HG03520 (cell line): ENCODE data around the gene KLF14.
"Not testable (repeated sequence)": the region's sequence is repeated elsewhere in the genome, so short reads cannot be mapped to it uniquely, and the experiment has no call there.

ENCODE experiments used
- ATAC-seq: cut with Tn5 transposase; IDR thresholded peaks from one replicate; pipeline ENCODE4 v1.9.1; 2021; ENCODE audit warnings: mild to moderate bottlenecking, moderate library complexity; ENCODE audit not compliant: unreplicated experiment

KLF14 gene

DNA sequence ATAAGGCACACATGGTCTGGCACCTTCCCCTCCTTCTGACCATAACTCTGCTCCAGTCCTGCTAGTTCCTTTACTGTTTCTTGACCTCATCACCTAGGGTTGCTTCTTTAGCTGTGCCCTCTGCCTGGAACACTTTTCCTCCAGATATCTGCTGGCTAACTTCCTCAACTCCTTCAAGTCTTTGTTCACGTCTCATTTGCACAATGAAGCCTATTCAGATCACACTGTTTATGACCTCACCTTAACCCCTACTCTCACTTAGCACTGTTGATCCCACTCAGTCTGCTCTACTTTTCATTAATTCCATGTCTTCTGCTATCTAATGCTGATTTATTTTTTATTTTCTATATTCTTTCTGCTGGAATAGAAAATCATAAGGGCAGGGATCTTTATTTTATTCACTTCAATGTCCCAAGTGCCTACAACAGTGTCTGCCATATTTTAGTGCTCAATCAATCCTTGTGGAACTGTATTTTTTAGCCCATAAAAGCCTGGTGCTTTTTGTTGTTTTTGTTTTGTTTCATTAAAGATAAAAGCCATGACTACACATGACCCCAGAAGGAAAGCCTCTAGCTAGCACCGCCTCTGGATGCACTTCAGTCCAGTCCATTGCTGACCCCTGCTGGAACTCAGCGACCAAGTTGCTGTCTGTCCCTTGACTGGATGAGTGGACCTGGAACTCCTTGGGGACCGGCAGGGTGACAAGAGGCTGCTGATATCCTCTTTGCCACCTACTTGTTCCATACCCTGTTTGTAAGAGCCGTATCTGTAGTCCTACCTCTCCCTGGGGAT lies 12.3 kb downstream of the KLF14 start:
- no peak for ATAC-seq

DNA sequence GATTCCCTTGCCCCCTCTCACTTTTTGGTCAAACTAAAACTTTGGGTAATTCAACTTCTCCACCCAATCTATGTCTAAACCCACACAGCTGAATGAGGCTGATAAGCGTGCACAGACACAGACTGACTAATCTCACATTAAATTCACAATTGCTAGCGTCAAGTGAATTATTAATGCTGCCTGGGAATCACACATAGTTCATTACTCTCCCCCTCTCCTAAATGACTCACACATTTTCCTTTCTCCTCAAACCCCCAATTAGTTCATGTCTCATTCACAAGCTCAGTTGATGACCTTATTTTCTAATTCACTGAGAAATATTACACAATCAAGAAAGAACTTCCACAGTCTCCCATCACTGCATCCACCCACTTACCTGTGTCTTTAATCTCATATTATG lies 14.5 kb downstream of the KLF14 start:
- no peak for ATAC-seq

DNA sequence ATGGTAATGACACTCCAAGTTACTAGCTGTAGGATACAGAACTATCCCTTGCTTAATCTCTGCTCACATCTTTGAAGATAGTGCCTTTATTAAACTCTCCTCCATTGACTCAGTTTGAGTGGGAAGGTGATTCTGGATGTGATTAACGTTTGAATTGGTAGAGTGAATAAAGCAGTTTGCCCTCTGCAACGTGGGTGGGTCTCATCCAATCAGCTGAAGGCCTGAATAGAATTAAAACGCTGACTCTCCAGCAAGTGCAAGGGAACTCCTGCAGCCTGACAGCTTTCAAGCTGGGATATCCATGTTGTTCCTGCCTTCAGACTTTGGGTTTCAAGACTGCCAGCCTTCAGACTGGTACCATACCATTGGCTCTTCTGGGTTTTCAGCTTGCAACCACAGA lies 21.6 kb downstream of the KLF14 start:
- no peak for ATAC-seq

DNA sequence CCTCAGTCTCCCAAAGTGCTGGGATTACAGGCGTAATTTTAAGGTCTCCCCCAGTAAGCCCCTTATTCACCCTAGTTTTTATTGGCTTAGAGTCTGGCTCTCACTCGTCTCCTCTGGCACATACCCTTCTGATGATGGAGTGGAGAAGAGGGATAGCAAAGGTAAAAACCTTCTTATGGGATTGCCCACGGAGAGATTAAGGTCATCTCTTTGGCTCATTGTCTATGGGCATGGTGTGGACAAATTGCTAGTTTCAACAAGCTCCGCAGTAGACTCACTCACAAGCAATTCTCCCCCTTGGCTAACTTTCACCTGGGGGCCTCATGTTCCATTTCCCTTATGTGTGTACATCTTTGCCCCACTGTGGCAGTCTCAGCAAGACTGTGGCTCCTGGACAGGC lies 25.2 kb downstream of the KLF14 start:
- ATAC-seq: no peak

DNA sequence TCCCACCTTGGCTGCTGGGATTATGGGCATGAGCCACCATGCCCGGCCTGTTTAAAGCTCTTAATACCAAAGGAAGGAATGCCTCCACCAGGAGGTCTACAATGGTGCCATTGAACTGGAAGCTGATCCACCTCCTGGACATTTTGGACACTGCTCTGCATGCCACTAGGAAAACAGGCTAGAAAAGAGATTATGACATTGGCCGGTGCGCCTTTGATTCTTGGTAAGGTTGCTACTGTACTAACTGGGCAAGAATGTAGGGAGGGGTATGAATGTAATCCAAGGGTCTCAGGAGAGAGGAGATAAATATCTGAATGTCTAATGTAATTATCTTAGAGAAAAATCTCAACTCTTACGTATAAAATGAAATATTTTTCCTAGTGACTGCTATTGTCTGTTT lies 26.0 kb downstream of the KLF14 start:
- ATAC-seq: no peak

DNA sequence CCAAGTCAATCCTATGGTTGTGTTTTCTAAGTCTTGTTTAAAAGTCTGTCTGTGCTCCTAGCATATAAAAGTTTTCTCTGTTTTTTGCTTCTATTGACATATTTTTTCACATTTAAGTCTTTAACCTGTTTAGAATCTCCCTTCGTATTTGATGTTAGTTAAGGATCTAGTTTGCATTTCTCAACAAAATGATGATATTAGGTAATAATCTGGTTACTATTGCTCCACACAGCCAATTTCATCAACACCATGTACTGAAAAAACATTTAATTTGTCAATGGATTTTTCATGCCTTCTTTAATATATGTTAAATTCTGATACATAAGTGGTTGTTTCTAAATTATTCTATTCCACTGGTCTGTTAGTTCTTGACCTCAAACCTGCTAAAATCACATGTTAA lies 30.2 kb downstream of the KLF14 start:
- no peak for ATAC-seq

DNA sequence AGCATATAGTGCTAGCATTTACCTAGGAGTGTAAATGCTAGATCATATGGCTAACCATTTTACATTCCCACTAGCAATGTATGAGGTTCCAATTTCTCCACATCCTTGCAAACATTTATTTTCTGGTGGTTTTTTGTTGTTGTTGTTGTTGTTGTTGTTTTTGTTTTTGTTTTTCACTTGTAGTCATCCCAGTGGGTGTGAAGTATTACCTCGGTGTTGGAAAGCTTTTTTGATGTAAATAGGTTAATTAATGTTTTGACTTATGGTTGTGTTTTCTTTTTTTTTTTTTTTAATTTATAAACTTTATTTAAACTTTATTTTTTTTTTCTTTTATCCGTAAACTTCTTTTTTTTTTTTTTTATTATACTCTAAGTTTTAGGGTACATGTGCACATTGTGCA lies 32.4 kb downstream of the KLF14 start:
- no peak for ATAC-seq

DNA sequence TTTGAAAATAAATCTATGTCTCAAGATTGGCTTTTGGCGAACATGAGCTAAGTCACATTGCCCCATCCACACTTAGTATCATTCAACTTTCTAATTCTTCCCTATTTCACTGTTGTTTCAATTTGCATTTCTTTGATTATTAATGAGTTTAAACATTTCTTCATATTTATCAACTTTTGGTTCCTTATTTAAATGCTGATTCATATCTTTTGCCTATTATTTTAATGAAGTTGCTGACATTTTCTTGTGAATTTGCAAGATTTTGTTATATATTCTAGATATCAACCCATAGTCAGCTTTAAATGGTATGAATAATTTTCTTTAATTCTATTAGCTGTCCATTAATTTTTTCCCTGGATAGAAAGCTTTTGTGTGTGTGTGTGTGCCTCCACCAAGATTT lies 33.2 kb downstream of the KLF14 start:
- no peak for ATAC-seq

DNA sequence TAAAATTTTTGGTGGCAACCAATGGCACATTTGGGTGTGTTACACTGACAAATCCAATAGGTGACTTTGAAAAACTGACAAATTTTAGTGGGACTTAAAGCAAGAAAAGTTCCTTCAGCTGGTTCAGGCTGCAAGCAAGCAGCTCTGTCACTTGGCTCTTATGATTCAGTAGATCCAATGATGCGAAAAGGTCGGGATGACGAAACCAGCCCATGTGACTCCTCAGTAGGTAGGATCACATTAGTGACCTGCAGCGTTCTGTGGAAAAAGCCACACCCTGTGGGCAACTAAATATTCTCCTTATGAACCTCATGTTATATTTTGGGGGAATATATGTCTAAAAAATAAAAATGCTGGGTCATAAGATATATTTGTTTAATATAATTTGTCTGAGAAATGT lies 34.3 kb downstream of the KLF14 start:
- ATAC-seq: no peak

DNA sequence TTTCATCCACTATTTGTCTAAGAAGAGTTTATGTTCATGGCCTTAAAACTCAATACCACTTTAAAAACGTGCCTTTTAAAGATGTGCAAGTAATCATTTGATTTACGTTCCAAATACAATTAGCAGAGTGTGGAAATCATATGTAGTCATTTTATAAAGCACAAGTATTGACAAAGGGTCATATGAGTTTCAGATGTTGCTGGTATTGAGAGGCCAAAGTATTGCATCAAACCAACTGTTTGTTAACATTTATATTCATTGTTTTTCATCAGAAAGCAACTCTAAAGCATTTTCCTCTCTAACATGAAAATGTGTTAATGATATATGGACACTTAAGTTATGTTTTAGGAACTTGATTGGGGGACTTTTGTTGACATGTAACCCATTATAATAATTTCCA lies 36.2 kb downstream of the KLF14 start:
- ATAC-seq: no peak

DNA sequence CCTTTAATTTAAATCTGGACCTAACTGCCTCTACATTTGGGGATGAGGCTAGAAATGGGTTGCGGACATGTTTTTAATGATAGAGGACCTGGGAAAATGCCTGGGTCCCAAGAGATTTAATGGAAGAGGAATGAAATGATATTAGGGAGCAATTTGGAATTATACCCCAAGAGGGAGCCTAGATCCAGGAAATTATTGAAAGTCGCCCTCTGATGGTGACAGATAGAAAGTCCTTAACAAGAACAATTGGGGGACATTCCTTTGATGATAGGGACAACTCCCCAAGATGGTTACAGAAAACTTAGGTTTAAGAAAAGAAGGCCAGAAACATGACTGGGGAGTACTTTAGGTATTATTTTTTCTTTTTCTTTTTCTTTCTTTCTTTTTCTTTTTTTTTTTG lies 38.2 kb downstream of the KLF14 start:
- no peak for ATAC-seq

DNA sequence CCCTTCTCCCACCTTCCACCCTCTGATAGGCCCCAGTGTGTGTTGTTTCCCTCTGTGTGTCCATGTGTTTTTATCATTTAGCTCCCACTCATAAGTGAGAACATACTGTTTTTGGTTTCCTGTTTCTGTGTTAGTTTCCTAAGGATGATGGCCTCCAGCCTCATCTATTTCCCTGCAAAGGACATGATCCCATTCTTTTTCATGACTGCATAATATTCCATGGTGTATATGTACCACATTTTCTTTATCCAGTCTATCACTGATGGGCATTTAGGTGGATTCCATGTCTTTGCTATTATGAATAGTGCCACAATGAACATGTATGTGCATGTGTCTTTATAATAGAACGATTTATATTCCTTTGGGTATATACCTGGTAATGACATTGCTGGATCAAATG lies 41.6 kb downstream of the KLF14 start:
- ATAC-seq: not testable (repeated sequence)

DNA sequence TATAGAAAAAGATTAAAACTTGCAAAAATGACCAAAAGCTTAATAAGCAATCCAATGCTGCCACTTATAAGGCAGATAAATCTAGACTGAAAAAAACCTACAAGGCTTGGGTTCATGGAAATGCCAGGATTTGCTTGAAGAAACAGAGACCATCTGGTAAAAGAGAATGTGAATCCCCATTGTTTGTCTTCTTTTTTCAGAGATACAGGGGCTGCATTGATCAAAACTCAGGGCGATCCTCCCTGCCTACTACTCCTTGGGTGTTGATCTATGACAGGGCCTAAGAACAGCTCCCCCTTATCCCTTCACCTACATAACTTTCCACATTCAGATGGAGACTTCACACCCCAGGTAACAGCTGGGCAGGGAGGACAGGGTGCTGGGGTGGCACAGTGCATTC lies 44.3 kb downstream of the KLF14 start:
- no peak for ATAC-seq

DNA sequence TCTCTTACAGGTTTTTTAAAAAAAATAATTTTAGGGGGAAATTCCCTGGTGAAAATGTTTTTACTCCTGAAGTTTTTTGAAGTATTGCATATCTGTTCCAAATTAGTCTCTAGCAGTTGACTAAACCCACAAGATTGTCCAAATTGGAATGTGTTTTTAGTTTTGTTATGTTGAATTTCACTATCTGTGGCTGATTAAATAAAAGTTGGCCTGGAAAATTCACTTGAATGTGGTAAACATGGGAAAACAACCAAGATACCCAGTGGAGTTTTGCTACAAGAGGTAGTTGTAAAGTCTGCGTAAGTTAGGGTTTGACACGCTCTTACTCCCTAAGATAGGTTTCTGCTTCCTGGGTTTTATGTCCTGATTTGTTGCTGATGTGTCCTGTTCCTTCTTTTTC lies 51.0 kb downstream of the KLF14 start:
- no peak for ATAC-seq
